ENCODE data around the gene CD302. TPM values are rescaled to one million over a fixed set of nuclear protein-coding genes. Genes with fewer than 3 reads are reported as not detected.

Gene CD302
- total RNA-seq, 1 donor from 2014 or later: 1.1 TPM

DNA sequence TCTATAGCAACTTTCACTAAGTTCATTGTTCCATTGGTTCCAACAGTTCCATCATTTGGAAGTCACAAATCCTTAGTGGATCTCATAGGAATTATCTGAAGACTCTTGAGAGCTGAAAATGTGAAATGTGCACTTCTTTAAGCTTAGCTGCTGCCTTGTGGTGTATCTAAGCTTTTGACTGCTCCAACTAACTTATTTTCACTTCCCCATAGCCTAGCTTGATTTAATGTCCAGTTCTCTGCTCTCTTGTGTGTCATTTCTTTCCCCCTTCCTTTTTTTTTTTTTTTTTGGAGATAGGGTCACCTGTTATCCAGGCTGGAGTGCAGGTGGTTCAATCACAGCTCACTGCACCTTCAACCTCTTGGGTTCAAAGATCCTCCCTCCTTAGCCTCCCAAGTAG, 34.9 kb upstream of the CD302 start:
- H3K4me3 Mint-ChIP-seq: no peak overlapping the region
- no peaks in the 10 kb centered on the region for H3K36me3 ChIP-seq
- no peaks in the 10 kb centered on the region for H3K4me1 ChIP-seq
- no peak overlapping the region for H3K27ac Mint-ChIP-seq
- H3K27me3 Mint-ChIP-seq (ENCODE audit: insufficient read depth, low read depth): peaks cover 2% of the 10 kb centered on the region
- H3K4me2 ChIP-seq: no peak overlapping the region
- no peaks in the 10 kb centered on the region for H3F3A ChIP-seq (ENCODE audit: low read depth)
- TF ChIP-seq, protein P1, sequence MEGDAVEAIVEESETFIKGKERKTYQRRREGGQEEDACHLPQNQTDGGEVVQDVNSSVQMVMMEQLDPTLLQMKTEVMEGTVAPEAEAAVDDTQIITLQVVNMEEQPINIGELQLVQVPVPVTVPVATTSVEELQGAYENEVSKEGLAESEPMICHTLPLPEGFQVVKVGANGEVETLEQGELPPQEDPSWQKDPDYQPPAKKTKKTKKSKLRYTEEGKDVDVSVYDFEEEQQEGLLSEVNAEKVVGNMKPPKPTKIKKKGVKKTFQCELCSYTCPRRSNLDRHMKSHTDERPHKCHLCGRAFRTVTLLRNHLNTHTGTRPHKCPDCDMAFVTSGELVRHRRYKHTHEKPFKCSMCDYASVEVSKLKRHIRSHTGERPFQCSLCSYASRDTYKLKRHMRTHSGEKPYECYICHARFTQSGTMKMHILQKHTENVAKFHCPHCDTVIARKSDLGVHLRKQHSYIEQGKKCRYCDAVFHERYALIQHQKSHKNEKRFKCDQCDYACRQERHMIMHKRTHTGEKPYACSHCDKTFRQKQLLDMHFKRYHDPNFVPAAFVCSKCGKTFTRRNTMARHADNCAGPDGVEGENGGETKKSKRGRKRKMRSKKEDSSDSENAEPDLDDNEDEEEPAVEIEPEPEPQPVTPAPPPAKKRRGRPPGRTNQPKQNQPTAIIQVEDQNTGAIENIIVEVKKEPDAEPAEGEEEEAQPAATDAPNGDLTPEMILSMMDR (IDR thresholded peaks at IDR 0.05): no peak
- TF ChIP-seq EZH2phosphoT487 (IDR thresholded peaks at IDR 0.05) (no peak), EZH2 (IDR thresholded peaks at IDR 0.05) (no peak)
- peaks cover 2% of the 10 kb centered on the region for H3K4me1 Mint-ChIP-seq
- H2AFZ ChIP-seq (replicated peaks): no peak overlapping the region
- no peak for DNase-seq (ENCODE audit: low spot score)
- no peak overlapping the region for H3K9ac ChIP-seq
- peaks cover 85% of the 10 kb centered on the region for H3K27me3 ChIP-seq
- no peaks in the 10 kb centered on the region for H3K36me3 Mint-ChIP-seq
- H3K27ac ChIP-seq: no peak overlapping the region
- H3K4me3 ChIP-seq: no peak overlapping the region
- no peaks in the 10 kb centered on the region for H3K79me2 ChIP-seq (ENCODE audit: low read depth)
- H4K20me1 ChIP-seq (ENCODE audit: low read depth): no peaks in the 10 kb centered on the region
- no peaks in the 10 kb centered on the region for H3K9me3 Mint-ChIP-seq
- no peaks in the 10 kb centered on the region for H3K9me3 ChIP-seq (ENCODE audit: low read depth)

DNA sequence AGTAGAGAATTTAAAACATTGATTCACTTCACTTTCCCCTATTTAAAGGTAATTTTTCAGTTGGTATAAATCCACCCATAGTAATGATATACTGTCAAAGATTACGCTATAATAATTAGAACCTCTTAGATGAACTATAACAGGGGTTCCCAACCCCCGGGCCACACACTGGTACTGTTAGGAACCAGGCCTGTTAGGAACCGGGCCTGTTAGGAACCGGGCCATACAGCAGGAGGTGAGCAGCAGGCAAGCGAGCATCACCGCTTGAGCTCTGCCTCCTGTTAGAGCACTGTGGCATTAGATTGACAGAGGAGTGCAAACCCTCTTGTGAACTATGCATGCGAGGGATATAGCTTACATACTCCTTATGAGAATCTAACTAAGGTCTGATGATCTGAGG, 34.0 kb upstream of the CD302 start:
- TF ChIP-seq, protein P1 (IDR thresholded peaks at IDR 0.05): no peak
- no peak for TF ChIP-seq EZH2 (IDR thresholded peaks at IDR 0.05)
- no peak for TF ChIP-seq EZH2phosphoT487 (IDR thresholded peaks at IDR 0.05)

DNA sequence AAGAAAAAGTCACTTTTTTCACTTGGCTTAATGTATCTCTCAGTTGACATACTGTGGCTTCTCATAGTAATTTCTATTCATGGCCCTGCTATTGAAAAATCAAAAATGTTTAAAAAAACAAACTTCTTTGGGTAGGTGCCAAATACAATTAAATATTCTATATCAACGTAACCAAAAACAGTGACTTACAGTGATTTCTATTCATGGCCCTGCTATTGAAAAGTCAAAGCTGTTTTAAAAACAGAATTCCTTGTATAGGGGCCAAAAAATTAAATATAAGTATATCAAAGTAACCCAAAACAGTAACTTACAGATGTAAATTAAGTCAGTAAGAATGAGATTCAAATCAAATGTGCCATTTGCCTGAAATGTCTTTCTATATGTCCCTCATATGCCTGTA, 31.4 kb upstream of the CD302 start:
- no peak for DNase-seq (ENCODE audit: low spot score)
- Mint-ChIP-seq H3K9me3 (peaks cover 4% of the 10 kb centered on the region), H3K4me3 (no peak overlapping the region), H3K27ac (no peak overlapping the region), H3K27me3 (ENCODE audit: insufficient read depth, low read depth) (peaks cover 5% of the 10 kb centered on the region), H3K4me1 (no peaks in the 10 kb centered on the region), H3K36me3 (no peaks in the 10 kb centered on the region)
- no peak overlapping the region for H3K9ac ChIP-seq
- peaks cover 70% of the 10 kb centered on the region for H3K27me3 ChIP-seq
- no peak overlapping the region for H3K4me2 ChIP-seq
- no peaks in the 10 kb centered on the region for H3F3A ChIP-seq (ENCODE audit: low read depth)
- H3K4me1 ChIP-seq: no peaks in the 10 kb centered on the region
- H3K4me3 ChIP-seq: no peak overlapping the region
- no peaks in the 10 kb centered on the region for H3K36me3 ChIP-seq
- H2AFZ ChIP-seq (replicated peaks): no peak overlapping the region
- TF ChIP-seq EZH2 (IDR thresholded peaks at IDR 0.05): no peak
- TF ChIP-seq EZH2phosphoT487 (IDR thresholded peaks at IDR 0.05): no peak
- TF ChIP-seq, protein P1 (IDR thresholded peaks at IDR 0.05): no peak
- no peaks in the 10 kb centered on the region for H4K20me1 ChIP-seq (ENCODE audit: low read depth)
- no peaks in the 10 kb centered on the region for H3K9me3 ChIP-seq (ENCODE audit: low read depth)
- no peak overlapping the region for H3K27ac ChIP-seq
- H3K79me2 ChIP-seq (ENCODE audit: low read depth): no peaks in the 10 kb centered on the region

More for the DNA sequence above, 34.0 kb upstream of the CD302 start:
- H3K36me3 Mint-ChIP-seq: no peaks in the 10 kb centered on the region
- no peak for DNase-seq (ENCODE audit: low spot score)
- H3K27me3 Mint-ChIP-seq (ENCODE audit: insufficient read depth, low read depth): peaks cover 2% of the 10 kb centered on the region
- no peak overlapping the region for H2AFZ ChIP-seq (replicated peaks)
- no peaks in the 10 kb centered on the region for H3K79me2 ChIP-seq (ENCODE audit: low read depth)
- H3K27me3 ChIP-seq: peaks cover 85% of the 10 kb centered on the region
- H3K27ac ChIP-seq: no peak overlapping the region
- no peak overlapping the region for H3K4me3 ChIP-seq
- no peak overlapping the region for H3K9ac ChIP-seq
- no peaks in the 10 kb centered on the region for H3F3A ChIP-seq (ENCODE audit: low read depth)
- no peak overlapping the region for H3K27ac Mint-ChIP-seq
- peaks cover 2% of the 10 kb centered on the region for H3K4me1 Mint-ChIP-seq
- H4K20me1 ChIP-seq (ENCODE audit: low read depth): no peaks in the 10 kb centered on the region
- peaks cover 3% of the 10 kb centered on the region for H3K9me3 Mint-ChIP-seq
- no peaks in the 10 kb centered on the region for H3K9me3 ChIP-seq (ENCODE audit: low read depth)
- no peaks in the 10 kb centered on the region for H3K36me3 ChIP-seq
- no peak overlapping the region for H3K4me2 ChIP-seq
- no peaks in the 10 kb centered on the region for H3K4me1 ChIP-seq
- no peak overlapping the region for H3K4me3 Mint-ChIP-seq
